Brain pericyte (primary cell): ENCODE results near the gene FTCD.

Source experiments
- DNase-seq: peaks from one replicate; pipeline ENCODE4 v3.0.0-alpha.2; 2012; ENCODE audit warnings: low read depth, low spot score

Gene FTCD

GRCh38 chr21:46124083-46124925, 31.1 kb downstream of the FTCD start:
- DNase-seq = no peak

- DNase-seq = no peak
Observed at GRCh38 chr21:46122758-46123683, 32.4 kb downstream of the FTCD start.

- no peak for DNase-seq
Observed at GRCh38 chr21:46122237-46122671, 33.1 kb downstream of the FTCD start.

- no peak for DNase-seq
Observed at GRCh38 chr21:46121286-46122221, 33.8 kb downstream of the FTCD start.

GRCh38 chr21:46120301-46121285, 34.8 kb downstream of the FTCD start:
- DNase-seq = no peak

GRCh38 chr21:46119637-46120271, 35.6 kb downstream of the FTCD start:
- DNase-seq = no peak

- no peak for DNase-seq
Observed at GRCh38 chr21:46119144-46119636, 36.2 kb downstream of the FTCD start.

- no peak for DNase-seq
Observed at GRCh38 chr21:46118316-46119143, 36.8 kb downstream of the FTCD start.

GRCh38 chr21:46117586-46118315, 37.6 kb downstream of the FTCD start:
- no peak for DNase-seq

- DNase-seq = no peak
Observed at GRCh38 chr21:46116776-46117585, 38.4 kb downstream of the FTCD start.

GRCh38 chr21:46116189-46116775, 39.1 kb downstream of the FTCD start:
- no peak for DNase-seq

- no peak for DNase-seq
Observed at GRCh38 chr21:46115441-46116188, 39.8 kb downstream of the FTCD start.

GRCh38 chr21:46114963-46115362, 40.4 kb downstream of the FTCD start:
- no peak for DNase-seq

GRCh38 chr21:46113497-46114176, 41.7 kb downstream of the FTCD start:
- no peak for DNase-seq

- DNase-seq = no peak
Observed at GRCh38 chr21:46112725-46113215, 42.6 kb downstream of the FTCD start.
